HG03039 (cell line): ENCODE data around the gene POM121L2.
"Not testable (repeated sequence)": the region's sequence is repeated elsewhere in the genome, so short reads cannot be mapped to it uniquely, and the experiment has no call there.

Experiments used
- ATAC-seq: cut with Tn5 transposase; IDR thresholded peaks from one replicate; pipeline ENCODE4 v1.9.1; 2021; ENCODE audit warnings: mild to moderate bottlenecking, moderate library complexity; ENCODE audit not compliant: unreplicated experiment

The POM121L2 gene

DNA sequence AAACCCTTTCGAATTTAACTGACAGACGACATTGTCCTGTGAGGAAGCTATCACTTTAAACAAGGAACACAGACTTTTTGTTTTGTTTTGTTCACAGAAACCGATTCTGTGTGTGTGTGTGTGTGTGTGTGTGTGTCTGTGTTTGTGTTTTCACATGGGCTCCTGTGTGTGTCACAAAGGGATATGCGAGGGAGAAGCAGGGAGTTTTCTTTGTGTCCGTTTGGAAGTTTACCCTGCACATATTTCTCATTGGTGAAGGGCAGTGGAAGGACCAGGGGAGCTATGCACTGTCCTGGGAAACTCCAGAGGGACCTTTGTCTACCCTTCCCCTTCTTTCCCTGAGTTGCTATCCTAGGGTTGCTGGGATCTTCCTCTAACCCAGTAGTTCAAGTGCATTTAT lies 17.7 kb downstream of the POM121L2 start:
- ATAC-seq: no peak

DNA sequence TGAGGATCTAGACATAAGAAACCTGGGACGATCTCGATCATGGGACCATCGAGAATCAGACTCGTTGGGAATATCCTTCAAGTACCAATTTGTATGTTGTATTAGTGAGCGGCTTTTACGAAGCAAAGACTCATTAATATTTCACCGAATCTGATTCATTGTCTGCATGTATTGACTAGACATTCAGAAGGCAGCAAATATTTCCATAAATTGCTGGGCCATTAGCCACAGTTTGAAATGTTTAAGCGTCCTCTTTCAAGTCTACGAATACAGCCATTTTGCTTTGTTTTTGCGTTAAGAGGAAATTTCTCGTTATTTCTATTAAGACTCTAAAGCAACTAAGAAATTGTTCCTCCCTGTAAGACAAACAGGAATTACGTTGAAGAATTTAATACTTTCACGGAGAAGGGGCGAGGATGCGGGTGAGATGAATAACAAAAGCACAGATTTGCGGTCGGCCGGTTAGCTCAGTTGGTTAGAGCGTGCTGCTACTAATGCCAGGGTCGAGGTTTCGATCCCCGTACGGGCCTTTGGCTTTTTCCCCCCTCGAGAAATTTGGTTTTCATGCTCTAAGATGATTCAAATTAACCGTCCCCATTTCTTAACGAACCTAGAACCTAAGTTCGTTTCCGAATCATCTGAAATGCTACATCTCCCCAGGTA lies 18.5 kb downstream of the POM121L2 start:
- ATAC-seq: no peak

DNA sequence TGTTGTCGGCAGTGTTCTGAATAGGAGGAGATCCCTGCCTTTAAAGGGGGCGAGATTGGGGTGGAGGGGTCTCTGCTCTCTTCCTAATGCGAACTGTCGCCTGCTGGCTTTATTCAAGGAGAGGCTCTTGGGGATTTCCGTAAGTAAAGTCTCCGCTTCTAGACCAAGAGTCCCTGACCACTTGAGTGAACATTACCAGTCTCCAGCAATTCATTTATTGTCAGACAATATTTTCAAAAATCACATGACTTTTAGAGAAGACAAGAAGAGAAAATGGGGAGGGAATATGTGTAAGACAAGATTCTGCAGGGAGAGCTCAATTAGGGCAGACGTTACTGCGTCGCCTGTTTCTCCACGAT lies 21.2 kb downstream of the POM121L2 start:
- ATAC-seq: no peak

DNA sequence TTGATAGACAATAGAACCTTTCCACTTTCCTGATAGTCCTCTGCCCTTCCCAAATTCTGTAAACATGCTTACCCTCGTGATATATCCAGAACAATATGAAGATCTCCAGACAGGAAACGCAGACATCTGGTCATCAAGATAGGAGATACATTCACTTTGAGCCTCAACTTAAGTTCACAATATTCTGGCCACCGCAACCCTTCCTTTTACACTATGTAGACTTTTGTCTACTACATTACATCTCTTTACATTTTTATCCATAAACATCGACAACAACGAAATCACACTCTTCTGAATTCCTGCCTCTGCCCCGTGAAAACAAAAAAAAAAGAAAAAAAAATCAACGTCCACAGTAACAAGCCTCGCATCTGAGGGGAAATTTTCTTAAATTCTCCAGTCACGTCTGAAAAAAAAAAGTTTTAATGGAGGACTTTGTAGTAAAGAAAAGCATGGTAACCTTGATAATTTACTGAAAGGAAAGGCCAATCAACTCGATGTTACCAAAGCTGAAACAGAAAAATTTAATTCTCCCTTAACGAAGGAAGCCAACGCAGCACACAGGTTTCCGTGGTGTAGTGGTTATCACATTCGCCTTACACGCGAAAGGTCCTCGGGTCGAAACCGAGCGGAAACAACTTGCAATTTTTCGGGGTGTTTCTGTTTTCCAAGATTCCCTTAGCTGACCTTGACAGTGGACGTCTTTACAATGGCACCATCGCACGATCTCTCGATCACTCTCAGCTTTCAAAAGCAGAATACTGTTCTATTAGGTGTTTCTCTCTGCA lies 21.8 kb downstream of the POM121L2 start:
- no peak for ATAC-seq

DNA sequence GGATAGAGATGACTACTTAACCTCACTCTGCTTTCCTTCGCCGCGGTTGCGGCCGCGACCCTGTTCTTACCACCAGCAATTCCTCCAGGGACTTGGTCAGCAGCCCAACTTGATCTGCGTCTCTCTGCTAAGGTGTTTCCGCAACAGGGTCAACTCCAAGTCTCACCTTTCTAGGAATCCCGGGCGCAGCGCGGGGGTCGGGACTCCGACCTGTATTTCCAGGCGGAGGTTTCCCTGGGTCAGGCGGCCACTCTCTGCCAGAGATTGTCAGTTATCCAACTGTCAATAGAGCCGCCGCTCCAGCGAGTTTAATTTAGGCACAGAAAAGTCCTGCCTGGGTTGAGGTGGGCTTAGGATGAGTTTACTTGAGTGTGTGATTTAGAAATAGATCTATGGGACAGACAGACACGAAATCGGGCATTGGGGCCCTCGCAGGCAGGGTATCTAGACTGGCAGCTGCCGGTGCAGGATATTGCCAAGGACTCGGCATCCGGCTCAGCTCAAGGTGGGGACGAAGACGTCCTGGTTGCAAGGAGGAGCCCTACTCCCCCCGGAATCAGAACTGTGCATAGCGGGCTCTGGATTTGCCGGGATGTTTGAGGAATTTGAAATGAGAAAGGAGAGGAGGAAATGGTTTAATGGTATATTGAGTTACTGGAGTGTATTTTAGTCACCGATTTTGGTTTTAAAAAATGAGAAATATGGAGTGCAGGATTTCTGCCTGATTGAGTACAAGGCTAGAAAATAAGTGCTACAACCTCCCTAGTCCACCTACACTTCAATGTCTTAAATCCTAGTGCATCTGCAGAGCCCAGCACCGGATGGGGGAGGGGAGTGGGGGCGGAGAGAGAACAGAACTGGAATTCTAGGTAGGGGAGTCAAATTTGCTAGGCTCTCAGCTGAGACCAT lies 23.7 kb downstream of the POM121L2 start:
- ATAC-seq: no peak

DNA sequence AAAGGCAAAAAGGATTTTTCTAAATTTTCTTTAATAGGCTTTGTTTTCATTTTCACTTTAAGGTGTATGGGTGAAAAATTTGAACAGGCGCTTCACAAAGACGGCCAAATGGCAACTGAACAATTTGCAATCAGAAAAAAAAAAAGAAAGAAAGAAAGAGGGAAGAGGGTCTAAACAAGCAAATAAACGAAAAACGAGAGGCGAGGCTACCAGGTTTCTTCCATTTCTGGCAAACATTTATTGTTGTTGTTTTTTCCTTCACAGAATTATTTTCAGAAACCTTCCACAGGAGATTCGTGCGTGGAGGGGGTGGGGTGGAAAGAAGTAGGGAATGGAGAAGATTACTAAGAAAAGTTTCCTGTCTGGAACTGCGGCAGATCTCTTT lies 24.3 kb downstream of the POM121L2 start:
- ATAC-seq: no peak

DNA sequence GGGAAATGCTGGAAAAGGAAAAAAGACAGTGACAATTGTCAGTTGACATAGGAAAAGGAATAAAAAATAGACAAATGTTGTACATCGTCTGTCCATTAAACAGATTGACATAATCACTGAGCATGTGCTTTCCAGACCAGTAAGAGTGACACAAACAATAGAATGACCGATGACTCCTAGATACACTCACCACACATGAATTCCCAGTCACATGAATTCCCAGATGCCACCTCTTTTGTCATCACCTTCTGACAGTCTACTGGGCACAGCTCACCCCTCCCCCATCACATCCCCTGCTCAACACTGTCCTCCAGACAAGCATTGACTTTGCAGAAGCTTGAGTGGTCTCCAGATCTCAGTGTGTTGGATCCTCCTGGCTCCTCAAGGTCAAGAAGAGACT lies 25.9 kb downstream of the POM121L2 start:
- ATAC-seq: no peak

DNA sequence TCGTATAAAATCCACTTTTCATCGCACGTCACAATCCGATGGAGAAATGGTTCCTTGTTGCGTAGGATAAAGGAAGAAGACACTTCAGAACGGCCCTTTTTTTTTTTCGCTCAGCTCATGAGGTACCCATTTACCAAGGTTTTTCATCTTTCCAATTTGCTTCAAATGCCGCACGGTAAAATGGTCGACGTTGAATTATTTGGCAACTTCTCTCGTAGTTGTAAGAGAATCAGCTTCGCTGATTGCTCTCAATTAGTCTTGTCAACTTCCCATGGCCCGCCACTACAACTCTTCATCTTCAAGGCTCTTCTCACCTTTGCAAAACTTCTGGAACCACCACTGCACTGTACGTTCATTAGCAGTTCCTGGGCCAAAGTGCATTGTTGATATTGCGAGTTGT lies 28.8 kb downstream of the POM121L2 start:
- no peak for ATAC-seq

DNA sequence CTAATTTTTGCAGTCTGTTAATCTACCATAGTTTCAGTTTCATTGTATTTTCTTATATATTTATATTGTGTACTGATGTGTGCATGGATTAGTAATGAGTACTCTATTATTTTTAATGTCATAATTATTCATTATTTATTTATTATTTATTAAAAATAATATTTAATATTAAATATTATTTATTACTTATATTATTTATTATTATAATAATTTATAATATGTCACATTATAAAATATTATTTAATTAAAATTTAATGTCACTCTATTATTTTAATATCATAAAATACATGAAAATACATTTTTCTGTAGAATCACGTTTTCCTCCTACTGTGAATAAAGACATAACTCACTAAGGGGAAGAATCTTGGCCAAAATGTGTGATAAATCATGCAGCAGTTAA lies 30.5 kb downstream of the POM121L2 start:
- no peak for ATAC-seq

DNA sequence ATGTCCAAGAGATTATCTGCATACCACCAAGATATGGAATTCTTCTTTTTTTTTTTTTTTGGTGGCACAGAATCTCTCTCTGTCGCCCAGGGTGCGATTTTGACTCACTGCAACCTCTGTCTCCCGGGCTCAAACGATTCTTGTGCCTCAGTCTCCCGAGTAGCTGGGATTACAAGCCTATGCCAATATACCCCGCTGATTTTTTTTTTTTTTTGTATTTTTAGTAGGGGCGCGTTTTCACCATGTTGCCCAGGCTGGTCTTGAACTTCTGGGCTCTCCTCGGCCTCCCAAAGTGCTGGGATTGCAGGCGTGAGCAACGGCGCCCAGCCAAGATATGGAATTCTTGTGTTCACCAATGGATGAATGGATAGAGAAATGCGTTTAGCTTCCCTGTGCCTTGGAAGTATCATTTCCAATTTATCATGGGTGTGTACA lies 31.0 kb downstream of the POM121L2 start:
- ATAC-seq: no peak

DNA sequence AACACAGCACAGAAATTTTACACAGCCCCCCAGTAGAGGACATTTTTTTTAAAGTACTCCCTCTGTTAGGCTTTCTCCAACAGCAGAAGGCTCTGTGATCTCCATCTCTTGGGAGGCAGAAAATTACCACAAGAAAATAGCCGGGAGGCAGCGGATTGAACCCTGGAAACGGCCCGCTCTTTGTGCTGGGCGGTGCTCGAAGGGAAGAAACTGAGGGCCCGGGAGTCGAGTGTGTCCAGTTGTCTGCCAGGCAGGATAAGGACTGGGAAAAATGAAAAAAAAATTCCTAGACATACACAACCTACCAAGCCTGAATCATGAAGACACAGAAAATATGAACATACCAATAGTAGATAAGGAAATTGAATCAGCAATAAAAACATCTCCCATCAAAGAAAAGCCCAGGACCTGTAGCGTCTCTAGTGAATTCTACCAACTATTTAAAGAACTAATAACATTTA lies 31.5 kb downstream of the POM121L2 start:
- ATAC-seq: no peak

DNA sequence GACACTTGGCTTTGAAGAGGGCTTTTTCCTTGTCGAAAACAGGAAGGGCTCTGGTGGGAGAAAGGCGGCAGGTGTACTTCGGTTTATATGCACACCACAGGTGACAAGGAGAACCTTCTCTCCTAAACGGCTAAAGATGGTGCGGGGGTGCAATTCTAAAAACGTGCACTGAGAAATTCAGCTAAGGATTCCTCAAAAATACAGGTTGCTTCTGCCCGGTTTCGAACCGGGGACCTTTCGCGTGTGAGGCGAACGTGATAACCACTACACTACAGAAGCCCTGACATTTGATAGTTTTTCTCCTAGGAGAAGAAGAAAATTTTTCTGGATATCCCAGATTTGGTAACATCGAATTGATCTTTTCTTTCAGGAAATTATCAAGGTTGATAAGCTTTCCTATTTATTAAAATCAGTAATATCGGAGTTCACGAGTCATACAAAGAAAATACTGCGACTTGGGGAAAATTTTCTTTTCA lies 32.0 kb downstream of the POM121L2 start:
- ATAC-seq: no peak

DNA sequence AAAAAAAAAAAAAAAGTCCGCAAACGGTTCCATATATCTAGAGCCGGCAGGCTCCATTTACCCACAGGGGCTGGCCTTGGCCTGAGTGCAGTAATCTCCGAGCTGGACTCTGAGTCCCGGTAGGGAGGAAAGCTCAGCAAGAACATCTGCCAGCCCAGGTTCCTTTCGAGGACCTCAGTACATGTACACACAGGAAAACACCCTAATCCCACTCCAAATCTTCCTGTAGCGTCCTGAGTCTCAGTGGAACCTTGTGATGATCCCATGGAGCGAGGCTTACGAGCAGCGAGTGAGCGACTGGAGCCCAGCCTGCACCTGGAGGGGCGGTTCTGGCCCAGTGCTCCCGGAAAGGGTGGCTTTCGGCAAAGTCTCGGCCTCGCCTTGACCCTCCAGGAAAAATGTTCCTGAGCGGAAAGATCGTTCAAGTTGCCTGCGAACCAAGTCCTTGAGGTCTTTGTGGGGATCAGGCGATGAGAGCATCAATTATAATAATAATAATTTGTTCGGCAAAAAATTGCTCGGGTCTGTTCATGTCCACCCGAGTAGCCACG lies 32.5 kb downstream of the POM121L2 start:
- ATAC-seq: no peak

DNA sequence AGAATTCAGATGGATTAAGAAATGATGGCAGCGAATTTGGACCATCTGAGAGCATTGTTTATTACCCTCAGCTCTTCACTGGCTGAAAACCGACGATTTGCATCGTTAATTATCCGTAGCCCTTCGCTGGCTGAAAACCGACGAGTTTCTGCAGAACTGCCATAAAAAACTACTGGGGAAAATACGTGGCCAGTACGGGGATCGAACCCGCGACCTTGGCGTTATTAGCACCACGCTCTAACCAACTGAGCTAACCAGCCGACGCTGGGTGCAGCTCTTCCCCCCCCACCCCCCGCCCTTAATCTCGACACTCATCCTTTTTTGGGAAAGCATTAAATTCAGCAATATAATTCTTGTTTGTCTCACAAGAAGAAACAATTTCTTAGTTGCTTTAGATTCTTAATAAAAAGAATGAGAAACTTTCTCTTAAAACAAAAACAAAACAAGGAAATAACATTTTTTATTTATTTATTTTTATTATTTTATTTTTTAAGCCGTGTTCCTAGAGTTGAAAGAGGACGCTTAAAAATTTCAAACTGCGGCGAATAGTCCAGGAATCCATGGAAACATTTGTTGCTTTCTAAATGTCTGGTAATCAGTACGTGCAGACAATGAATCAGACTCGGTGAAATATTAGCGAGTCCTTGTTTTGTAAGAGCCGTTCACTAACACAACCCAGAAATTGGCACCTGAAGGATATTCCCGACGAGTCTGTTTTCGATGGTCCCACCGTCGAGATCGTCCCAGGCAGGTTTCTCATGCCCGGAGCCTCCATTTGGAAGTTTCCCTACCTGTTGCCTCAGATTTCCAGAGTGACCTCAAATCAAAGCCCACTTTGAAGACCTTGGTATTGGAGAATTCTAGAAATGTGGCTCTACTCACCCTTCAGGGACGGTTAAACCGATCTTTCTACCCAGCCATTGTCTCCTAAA lies 36.8 kb downstream of the POM121L2 start:
- no peak for ATAC-seq

DNA sequence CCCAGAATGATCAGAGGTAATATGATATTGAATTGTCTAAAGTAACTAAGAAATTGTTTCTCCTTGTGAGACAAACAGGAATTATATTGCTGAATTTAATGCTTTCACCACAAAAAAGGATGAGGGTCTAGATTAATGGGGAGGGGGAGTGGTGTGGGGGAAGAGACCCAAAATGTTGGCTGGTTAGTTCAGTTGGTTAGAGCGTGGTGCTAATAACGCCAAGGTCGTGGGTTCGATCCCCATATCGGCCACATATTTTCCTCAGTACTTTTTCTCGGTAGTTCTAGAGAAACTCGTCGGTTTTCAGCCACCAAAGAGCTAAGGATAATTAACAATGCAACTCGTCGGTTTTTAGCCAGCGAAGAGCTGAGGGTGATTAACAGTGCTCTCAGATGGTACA lies 38.3 kb downstream of the POM121L2 start:
- no peak for ATAC-seq

DNA sequence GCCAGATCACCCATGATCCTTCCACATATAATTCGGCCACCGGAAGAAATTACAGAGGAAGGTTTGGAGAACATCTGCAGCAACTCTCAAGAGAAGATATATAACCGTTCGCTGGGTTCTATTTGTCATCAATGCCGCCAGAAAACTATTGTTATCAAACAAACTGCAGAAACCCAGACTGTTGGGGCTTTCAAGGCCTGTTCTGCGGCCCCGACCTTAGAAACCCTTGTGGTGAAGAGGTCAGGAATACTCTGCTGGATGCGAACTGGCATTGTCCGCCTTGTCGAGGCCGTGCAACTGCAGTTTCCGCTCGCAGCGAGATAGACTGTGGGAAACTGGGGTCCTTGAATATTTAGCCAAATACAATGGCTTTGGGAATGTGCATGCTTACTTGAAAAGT lies 43.3 kb downstream of the POM121L2 start:
- ATAC-seq: no peak

DNA sequence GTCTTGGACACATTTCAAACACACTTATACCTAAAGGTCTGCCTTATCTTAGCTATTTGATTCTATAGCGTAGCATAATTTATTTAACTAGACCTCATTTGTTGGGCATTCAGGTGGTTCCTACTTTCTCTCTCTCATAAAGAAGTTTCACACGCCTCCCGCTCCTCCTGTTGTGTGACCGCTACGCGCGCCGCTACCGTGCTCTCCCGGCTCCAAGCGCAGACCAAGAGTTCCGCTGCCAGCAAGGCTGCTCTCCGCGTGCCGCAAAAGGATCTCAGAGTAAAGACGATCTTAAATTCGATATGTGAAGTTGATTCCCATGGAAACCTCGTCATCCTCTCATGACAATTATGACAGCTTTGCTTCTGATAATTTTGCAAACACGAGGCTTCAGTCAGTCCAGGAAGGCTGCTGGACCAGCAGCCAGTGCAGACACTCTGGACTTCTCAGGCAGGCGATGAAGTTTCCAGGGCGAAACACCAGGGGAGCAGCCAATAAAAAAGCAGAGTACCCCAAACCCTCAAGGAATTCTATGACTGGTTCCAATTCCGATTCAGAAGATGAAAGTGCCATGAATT lies 44.1 kb downstream of the POM121L2 start:
- no peak for ATAC-seq

DNA sequence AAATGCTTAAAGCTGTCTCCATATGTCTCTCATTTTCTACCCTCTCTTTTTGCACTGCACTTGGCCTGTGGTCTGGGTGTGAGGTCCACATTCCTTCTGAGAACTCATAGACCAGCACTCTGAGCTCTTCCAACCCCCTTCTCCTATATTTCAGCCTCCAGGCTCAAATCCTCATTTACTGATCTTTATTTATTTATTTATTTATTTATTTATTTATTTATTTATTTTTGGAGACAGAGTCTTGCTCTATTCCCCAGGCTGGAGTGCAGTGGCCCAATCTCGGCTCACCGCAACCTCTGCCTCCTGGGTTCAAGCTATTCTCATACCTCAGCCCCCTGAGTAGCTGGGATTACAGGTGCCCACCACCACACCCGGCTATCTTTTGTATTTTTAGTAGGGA lies 45.1 kb downstream of the POM121L2 start:
- not testable (repeated sequence) for ATAC-seq

DNA sequence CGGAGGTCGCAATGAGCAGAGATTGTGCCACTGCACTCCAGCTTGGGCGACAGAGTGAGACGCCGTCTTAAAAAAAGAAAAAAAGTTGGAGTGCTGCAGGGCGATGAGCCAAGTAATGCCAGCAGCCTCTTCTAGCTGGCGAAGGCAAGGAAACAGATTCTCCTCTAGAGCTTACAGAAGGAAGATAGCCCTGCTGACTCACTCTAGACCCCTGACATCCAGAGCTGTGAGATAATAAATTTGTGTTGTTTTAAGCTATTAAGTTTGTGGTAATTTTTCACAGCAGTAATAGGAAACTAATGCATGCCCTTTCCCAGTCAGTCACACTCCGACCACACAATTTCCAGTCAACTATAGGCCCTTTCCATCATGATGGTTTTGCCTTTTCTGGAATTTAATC lies 48.2 kb downstream of the POM121L2 start:
- no peak for ATAC-seq
